HG02642 (cell line): ENCODE data around the gene SULT1A2.
"Not testable (repeated sequence)": the region's sequence is repeated elsewhere in the genome, so short reads cannot be mapped to it uniquely, and the experiment has no call there.

Source experiments
- ATAC-seq: cut with Tn5 transposase; IDR thresholded peaks from one replicate; pipeline ENCODE4 v1.9.1; 2021; ENCODE audit warnings: mild to moderate bottlenecking; ENCODE audit not compliant: unreplicated experiment, poor library complexity

The SULT1A2 gene

GRCh38 chr16:28609631-28610594 is 13.1 kb upstream of the SULT1A2 start, which contains the start of gene SULT1A1:
Gene SULT1A1 (minus strand): TSS chr16:28610044. CDS start chr16:28608855, 1,189 bp downstream.
- ATAC-seq, result no peak

- not testable (repeated sequence) for ATAC-seq
Observed at GRCh38 chr16:28608867-28609596, 12.2 kb upstream of the SULT1A2 start.

GRCh38 chr16:28608496-28608808 is 11.6 kb upstream of the SULT1A2 start:
- ATAC-seq, result not testable (repeated sequence)

- not testable (repeated sequence) for ATAC-seq
Observed at GRCh38 chr16:28607681-28608495, 11.0 kb upstream of the SULT1A2 start.

- ATAC-seq, result no peak
Observed at GRCh38 chr16:28607116-28607623, 10.3 kb upstream of the SULT1A2 start.

- no peak for ATAC-seq
Observed at GRCh38 chr16:28606291-28607115, 9.7 kb upstream of the SULT1A2 start.

- no peak for ATAC-seq
Observed at GRCh38 chr16:28604186-28604565, 7.3 kb upstream of the SULT1A2 start.

- no peak for ATAC-seq
Observed at GRCh38 chr16:28603381-28604185, 6.7 kb upstream of the SULT1A2 start.

- no peak for ATAC-seq
Observed at GRCh38 chr16:28602529-28602928, 5.7 kb upstream of the SULT1A2 start.

GRCh38 chr16:28602062-28602461 is 5.2 kb upstream of the SULT1A2 start:
- not testable (repeated sequence) for ATAC-seq

- not testable (repeated sequence) for ATAC-seq
Observed at GRCh38 chr16:28601589-28601988, 4.7 kb upstream of the SULT1A2 start.

- ATAC-seq, result not testable (repeated sequence)
Observed at GRCh38 chr16:28600965-28601364, 4.1 kb upstream of the SULT1A2 start.

GRCh38 chr16:28599377-28600285 is 2.8 kb upstream of the SULT1A2 start:
- peak; percentile 62 for ATAC-seq

GRCh38 chr16:28597692-28598261 is 927 bp upstream of the SULT1A2 start:
- no peak for ATAC-seq

- ATAC-seq, result no peak
Observed at GRCh38 chr16:28596115-28596630, 677 bp downstream of the SULT1A2 start.

GRCh38 chr16:28595451-28595850 is 1.4 kb downstream of the SULT1A2 start:
- not testable (repeated sequence) for ATAC-seq

- no peak for ATAC-seq
Observed at GRCh38 chr16:28592979-28593553, 3.8 kb downstream of the SULT1A2 start.
